Lower leg skin (tissue), 3 donors: ENCODE measurements around the gene PDZD7.

ENCODE experiments used
- CTCF ChIP-seq, 3 donors: fragments of 450-650 bp; IDR thresholded peaks; one replicate each; pipeline ENCODE4 v1.5.1; 2016; ENCODE audit warnings: antibody characterized with exemption in 3 of 3, mild to moderate bottlenecking in 3 of 3, moderate library complexity in 2 of 3
- POLR2A ChIP-seq, 2 donors: fragments of 450-650 bp; IDR thresholded peaks; one replicate each; pipeline ENCODE4 v1.6.1; 2016 to 2017; ENCODE audit warnings: antibody characterized with exemption in 2 of 2, mild to moderate bottlenecking in 1 of 2, moderate library complexity in 1 of 2

DNA sequence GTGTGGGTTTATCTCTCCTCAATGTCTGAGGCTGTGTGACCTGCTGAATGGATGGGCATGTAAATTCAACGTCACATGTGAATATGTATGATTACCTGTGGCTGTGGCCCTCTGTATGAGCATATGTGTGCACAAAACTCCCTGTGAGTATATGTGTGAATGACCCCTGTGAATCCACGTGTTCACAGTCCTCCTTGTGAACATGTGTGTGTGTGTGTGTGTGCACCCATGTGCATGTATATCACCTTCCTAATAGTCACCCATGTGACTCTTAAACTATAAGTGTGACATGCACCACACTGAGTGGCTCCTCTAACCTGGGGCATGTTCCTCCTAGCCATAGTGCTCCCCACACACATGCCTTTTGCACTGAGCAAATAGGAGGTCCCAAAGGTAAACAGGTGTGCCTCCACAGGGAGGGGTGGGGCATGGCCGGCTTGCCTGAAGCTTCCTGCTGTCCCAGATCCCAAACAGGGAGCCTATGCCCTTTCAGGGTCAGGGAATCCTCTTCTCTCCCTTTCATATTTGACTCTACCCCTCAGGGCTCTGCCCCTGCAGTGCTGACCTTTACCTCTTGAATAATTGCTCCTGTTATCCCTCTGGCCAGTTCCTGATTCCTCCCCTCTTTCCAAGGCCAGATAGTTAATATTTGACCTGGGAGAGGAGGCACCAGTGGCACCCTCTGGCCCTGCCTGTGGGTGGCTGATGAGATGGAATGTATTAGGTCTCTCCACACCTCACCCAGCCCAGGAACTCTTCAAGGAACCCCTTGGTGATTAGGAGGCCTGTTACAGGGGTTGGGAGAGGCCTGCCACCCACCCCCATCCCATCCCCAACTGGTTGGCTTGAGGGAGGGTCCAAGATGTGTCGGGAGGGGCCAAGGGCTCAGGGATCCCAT is 59.8 kb downstream of the PDZD7 start:
- no peak for TF ChIP-seq POLR2A (IDR thresholded peaks at IDR 0.05)
- no peak for TF ChIP-seq CTCF (IDR thresholded peaks at IDR 0.05)
